GM19043 (cell line): ENCODE data around the gene POLR2L.

Experiments used
- ATAC-seq: cut with Tn5 transposase; IDR thresholded peaks from one replicate; pipeline ENCODE4 v1.9.1; 2021; ENCODE audit warnings: low read depth; ENCODE audit not compliant: unreplicated experiment

Gene POLR2L

DNA sequence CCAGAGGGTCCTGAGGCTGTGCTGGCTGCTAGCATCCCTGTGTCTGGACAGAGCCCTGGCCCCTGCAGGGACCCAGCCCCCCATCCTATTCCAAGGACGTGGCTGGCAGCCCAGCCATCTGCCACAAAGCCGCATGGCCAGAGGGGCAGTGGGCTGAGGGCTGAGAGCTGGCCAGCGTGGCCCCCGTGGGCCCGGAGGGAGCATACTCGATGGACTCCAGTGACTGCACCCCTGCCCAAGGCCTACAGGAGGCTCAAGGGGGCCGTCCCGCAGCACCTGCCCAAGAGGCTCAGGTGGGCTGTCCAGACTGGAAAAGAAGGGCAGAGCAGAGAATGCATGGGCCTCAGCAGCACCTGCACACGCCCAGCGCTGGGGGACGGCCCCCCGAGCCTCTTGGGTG lies 13.5 kb upstream of the POLR2L start:
- no peak for ATAC-seq

DNA sequence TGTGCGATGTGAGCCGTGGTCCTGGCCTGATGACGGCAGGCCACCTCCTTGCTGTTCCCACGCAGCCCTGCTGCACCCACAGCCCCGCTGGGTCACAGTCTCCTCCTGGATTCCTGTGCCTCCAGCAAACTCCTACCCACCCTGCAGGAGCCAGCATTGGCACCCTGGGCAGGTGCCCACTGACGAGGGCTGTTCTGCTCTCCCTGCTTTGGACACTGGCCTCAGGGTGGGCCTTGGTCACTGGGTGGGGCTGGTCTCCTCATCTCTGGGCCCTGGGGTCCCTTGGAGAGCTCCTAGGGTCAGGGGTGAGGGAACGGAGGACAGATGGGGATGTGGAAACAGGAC lies 13.0 kb upstream of the POLR2L start:
- ATAC-seq = no peak

- ATAC-seq = no peak
Observed at GRCh38 chr11:854601-855329, 12.4 kb upstream of the POLR2L start.

DNA sequence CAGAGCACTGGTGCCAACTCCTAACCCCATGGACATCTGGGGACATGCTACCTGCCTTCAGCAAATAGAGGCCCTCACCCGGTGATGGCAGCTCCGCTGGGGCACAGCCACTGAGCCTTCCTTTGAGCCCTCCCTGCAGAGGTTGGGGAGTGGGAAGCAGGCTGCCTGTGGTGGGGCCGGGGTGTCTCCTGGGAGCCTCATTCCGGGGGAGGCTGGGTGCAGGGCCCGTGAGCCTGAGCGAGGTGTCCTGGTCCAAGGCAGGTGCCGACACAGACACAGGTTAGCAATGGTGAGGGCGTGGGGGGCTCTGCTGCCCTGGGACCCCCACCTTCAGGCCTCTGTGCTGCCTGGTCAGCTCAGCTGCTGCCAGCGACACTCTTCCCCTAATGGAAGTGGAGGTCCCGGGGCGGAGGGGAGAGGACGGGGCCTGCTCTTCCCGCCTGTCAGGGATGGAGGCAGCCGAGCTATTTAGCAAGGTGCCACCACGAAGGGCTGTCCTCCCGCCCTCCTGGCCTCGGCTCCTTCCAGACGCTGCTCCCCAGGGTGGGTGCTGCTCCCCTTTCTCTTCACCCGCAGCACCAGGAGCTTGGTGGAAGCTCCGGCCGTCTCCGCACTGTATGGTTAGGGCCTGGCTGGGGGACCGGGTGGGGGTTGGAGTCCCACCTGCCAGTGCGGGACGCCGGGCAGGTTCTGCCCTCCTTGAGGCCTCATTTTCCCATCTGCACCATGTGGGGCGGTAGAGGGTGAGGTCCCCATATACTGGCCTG lies 11.5 kb upstream of the POLR2L start:
- no peak for ATAC-seq

DNA sequence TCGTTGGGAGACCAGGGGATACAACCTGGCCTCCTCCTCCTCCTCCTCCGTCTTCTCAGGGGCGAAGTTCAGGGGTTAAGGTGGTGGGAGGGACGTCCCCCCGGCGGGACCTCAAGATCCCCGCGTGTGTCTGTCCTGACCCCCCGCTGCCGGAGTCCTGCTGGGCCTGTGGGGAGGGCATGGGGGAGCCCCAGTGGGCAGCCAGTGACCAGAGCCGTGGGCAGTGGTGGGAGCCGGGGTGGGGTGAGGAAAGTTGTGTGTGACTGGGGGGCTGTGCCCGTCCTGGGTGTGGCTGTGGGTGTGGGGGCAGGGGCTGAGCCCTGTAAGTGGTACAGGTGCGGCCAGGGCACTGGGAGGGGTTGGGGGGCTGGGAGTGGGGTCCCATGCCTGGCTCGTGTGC lies 10.4 kb upstream of the POLR2L start:
- no peak for ATAC-seq

DNA sequence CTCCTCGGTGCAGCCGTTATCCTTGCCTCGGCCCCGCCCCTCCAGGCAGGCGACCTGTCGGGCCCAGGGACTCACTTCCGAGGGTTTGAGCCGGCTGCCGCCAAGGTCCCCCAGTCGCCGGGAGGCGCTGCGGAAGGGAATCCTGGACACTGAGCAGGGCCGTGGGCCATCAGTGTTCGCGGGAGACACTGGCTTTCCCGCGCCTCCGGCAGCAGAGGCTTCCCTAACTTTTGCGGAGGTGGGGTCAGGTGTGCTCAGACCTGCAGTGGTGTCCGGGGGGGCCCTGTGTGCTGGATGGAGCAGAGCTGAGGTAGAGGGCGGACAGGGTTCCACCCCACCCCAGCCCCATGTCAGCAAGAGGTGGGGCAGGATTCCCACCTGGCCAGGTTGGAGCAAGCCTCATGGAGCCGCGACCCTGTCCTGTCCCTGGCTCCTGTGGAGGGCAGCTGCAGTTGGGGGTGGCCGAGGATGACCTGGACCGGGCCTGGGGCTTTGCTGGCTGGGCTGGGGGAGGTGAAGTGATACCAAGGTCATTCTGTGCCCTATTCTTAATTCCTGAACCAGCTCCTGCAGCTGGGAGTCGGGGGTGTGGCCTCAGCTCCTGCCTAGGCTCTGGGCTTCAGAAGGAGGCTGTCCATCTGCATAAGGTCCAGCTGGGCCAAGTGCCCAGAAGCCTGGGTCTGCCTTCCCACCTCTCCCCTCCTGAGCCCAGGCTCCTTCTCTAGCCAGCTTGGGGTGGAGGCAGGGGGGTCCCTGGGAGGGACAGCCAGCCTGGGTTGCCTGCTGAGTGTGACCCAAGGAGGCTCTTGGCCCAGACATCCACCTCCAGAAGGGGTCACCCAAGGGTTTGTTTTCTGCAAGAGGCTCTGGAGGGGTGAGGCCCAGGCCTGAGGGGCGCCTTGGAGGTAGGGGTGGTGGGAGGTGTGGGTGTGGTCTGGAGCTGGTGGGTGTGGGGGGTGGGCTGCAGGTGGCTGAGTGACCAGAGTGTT lies 8.7 kb upstream of the POLR2L start:
- ATAC-seq = no peak

DNA sequence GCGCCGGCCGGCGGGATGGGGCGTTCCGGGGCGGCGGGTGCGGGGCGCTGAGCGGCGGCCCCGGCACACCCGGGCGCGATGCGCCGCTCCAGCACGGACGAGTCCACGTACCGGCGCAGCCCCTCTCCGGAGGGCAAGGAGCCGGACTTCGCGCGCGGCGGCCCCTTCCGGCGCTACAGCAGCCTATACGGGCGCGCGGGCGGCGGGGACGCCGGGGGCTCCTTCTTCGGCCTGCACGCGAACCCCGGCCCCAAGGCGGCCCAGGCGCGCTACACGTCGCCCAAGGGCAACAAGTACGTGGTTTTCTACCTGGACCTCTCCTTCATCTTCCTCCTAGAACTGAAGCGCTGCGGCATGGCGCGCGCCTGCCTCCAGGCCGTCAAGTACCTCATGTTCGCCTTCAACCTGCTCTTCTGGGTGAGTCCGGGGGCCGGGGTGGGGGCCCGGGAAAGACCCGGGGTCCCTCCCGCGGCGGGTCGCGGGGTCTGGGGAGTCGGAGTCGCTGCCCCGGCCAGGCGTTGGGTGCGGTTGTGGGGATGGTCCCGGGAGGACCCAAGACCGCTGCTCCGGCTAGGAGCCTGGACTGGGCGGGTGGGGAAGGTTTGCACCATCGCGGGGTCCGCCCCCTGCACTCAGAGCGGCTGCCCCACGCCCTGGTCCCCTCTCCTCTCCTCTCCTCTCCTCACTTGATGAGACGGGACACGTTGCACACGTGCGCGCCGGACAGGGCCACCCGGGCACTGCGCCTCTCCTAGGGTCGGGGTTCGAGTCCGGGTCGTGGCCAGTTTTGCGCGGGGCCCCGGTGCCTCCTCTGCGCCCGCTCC lies 7.8 kb upstream of the POLR2L start:
- no peak for ATAC-seq

GRCh38 chr11:849104-849824 lies 6.9 kb upstream of the POLR2L start:
- no peak for ATAC-seq

GRCh38 chr11:848380-848931 lies 6.1 kb upstream of the POLR2L start:
- ATAC-seq = no peak

GRCh38 chr11:847876-848275 lies 5.5 kb upstream of the POLR2L start:
- no peak for ATAC-seq

GRCh38 chr11:846496-847098 lies 4.3 kb upstream of the POLR2L start:
- no peak for ATAC-seq

DNA sequence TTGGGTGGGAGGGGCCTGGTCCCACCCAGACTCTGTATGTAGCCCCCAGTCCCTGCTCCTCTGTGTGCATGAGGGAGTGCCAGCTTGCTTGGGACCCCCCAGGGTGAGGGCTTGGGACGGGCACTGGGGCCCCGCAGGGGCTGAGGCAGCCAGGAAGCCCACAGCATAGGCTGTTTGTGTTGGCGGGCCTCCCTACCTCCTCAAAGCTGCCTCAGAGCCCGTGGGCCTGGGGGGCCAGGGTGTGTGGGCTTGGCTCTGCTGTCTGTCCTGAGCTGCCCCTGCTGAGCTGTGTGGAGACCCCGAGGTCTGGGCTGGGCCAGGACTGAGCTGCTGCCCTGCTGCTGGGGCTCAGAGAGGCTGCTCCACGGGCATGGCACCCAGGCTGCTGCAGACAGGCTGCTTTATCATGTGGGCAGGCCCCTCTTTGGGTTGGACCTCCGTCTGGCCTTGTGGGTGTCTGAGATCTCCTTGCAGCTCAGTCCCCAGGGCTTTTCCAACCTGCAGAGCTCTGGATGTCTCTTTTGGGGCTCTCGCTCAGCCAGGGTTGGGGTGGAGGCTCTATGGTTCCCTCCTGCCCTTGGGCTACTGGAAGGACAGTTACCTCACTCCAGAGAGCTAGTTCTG lies 3.7 kb upstream of the POLR2L start:
- ATAC-seq = no peak

DNA sequence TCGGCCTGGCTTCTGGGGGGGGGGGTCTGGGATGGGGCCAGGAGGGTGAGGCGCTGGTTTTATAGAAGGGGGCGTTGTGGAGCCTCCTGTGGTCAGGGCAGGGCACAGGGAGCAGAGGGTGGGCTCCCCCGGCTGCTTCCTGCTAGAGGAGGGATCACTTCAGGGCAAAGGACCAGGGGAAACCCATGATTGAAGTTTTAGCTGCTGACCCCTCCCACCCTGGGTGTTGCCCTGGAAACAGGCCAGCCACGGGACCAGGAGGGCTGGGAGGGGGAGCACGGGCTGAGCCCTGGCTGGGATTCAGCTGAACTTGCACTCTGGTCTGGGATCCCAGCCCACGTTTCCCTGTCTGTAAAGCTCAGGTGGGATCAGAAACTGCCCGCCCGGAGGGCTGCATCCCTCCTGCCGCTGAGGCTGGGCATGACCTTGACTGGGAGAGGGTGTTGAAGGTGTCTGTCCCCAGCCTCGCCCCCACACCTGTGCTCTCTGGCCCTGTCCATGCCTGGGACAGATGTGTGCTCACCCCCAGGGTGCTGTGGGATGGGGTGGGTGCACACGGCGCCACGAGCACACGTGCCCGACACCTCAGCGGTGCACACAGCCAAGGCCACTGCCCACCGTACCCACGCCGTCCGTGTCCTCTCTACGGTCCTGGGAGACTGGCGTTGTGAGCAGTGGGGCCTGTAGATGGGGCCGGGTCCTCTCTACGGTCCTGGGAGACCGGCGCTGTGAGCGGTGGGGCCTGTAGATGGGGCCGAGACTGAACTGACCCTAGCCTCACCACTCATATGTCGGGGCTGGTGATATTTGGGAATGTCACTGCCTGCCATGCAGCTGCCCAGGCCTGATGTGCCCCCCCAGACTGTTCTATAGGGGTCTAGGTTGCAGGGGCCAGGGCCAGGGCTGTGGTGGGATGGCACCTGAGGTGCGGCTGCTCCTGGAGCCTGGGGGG lies 2.6 kb upstream of the POLR2L start:
- no peak for ATAC-seq

DNA sequence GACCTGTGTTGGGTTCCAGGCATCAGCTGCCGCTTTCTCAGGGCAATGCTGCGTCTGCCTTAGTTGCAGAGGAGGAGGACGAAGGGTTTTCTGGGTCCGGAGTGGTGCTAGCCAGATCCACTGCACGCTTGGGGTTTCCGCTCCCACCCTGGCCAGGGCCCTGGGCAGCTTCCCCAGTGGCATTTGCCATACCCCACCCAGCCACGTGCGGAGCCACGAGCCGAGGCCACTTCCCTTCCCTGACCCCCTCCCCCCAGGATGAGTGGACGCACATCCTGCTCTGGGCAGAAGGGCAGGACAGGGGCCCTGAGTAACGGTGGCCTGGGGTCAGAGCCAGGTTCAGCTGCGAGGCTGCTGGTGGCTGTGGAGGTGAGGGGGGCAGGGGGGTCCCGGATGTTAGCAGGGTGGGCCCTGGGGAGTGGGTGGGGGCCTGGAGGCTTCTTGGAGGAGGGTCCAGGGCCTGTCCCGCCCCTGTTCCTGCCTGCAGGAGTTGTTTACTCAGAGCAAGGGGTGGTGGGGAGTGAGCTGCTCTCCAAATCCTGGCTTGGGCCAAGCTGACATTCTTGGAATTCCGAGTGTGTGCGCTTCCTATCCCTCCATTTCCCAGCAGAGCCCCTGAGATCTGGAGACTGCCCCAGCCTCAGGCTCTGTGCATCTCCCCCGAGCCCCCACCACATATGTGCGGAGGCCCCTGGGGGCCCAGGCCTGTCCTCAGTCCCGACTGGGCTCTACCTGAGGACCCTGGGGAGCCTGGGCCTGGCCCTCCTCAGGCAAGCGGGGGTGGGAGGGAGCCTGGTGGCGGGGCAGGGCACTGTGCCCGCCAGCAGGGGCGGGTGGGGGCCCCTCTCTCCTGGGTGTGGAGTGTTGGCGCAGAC lies 1.7 kb upstream of the POLR2L start:
- no peak for ATAC-seq

- ATAC-seq = no peak
Observed at GRCh38 chr11:843086-843734, 881 bp upstream of the POLR2L start.

GRCh38 chr11:841981-842369 lies 354 bp downstream of the POLR2L start:
- peak; percentile 16 for ATAC-seq
